ENCODE measurements around the gene GPC1.

DNA sequence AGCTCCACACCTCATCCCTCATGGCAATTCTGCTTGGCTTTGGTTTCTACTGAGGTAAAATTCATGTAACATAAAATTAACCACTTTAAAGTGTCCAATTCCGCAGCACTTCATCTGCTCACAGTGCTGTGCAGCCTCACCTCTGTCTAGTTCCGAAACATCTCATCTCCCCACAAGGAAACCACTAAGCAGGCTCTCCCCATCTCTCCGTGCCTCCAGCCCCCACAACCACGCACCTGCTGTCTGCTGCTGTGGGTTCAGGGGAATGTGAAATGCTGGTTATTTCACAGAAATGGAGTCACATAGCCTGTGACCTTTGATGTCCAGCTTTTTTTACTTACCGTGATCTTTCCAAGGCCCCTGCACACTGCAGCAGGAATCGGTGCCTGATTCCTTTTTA lies 7.7 kb upstream of the GPC1 start:
- TF ChIP-seq CTCF (IDR thresholded peaks at IDR 0.05) (no peak), POLR2A (IDR thresholded peaks at IDR 0.05) (no peak)
